Astrocyte (in vitro differentiated cells and primary cell): Measurements from ENCODE around the gene RFX7. TPM values are rescaled to one million over a fixed set of nuclear protein-coding genes. Genes with fewer than 3 reads are reported as not detected.
A peak's percentile ranks its signal among the peaks of the same experiment; 100 is the strongest.

Experiments
- DNase-seq: peaks from one replicate; pipeline ENCODE4 v3.0.0-alpha.2; 2010; ENCODE audit warnings: low read depth
- FAIRE-seq: peaks from 2 replicates; lab custom pipeline; 2011; peaks lifted over from hg19 to GRCh38; lab: Jason Lieb, UNC
- H2AFZ ChIP-seq: 2 replicates; pipeline ENCODE4 v1.6.0; 2012; ENCODE audit warnings: low read depth, low read length, inconsistent platforms
- H3K27ac ChIP-seq: 2 replicates; pipeline ENCODE4 v1.5.1; 2011; ENCODE audit warnings: low read depth, low read length, inconsistent platforms
- H3K27me3 ChIP-seq: 2 replicates; pipeline ENCODE4 v1.6.0; 2011; ENCODE audit warnings: low read length, inconsistent platforms; ENCODE audit not compliant: insufficient read depth
- H3K36me3 ChIP-seq: 2 replicates; pipeline ENCODE4 v1.5.1; 2011; ENCODE audit warnings: low read length, inconsistent platforms; ENCODE audit not compliant: insufficient read depth
- H3K4me1 ChIP-seq: 2 replicates; pipeline ENCODE4 v1.5.1; 2011; ENCODE audit warnings: low read length, inconsistent platforms; ENCODE audit not compliant: insufficient read depth
- H3K4me2 ChIP-seq: 2 replicates; pipeline ENCODE4 v1.6.0; 2012; ENCODE audit warnings: low read length, inconsistent platforms
- H3K4me3 ChIP-seq: 2 replicates; pipeline ENCODE4 v1.5.1; 2011; ENCODE audit warnings: low read depth, mild to moderate bottlenecking, low read length, inconsistent platforms; ENCODE audit not compliant: insufficient read depth
- H3K79me2 ChIP-seq: 2 replicates; pipeline ENCODE4 v1.6.0; 2012; ENCODE audit warnings: mild to moderate bottlenecking, low read length, inconsistent platforms; ENCODE audit not compliant: insufficient read depth
- H3K9ac ChIP-seq: 2 replicates; pipeline ENCODE4 v1.6.0; 2012; ENCODE audit warnings: mild to moderate bottlenecking, low read length, inconsistent platforms
- H3K9me3 ChIP-seq: 2 replicates; pipeline ENCODE4 v1.5.1; 2012; ENCODE audit warnings: low read depth, mild to moderate bottlenecking, low read length, inconsistent platforms; ENCODE audit not compliant: insufficient read depth
- H4K20me1 ChIP-seq: 2 replicates; pipeline ENCODE4 v1.6.0; 2012; ENCODE audit warnings: low read length, inconsistent platforms; ENCODE audit not compliant: insufficient read depth
- H3K27ac Mint-ChIP-seq: one replicate; pipeline ENCODE4 v1.8.0; 2021; ENCODE audit warnings: mild to moderate bottlenecking, mixed read lengths; ENCODE audit not compliant: unreplicated experiment
- H3K27me3 Mint-ChIP-seq: one replicate; pipeline ENCODE4 v1.8.0; 2021; ENCODE audit warnings: low read depth, mixed read lengths; ENCODE audit not compliant: unreplicated experiment
- H3K36me3 Mint-ChIP-seq: one replicate; pipeline ENCODE4 v1.8.0; 2021; ENCODE audit warnings: low read depth, mixed read lengths; ENCODE audit not compliant: unreplicated experiment
- H3K4me1 Mint-ChIP-seq: one replicate; pipeline ENCODE4 v1.8.0; 2021; ENCODE audit warnings: low read depth, mixed read lengths; ENCODE audit not compliant: unreplicated experiment
- H3K4me3 Mint-ChIP-seq: one replicate; pipeline ENCODE4 v1.8.0; 2021; ENCODE audit warnings: mild to moderate bottlenecking, moderate library complexity, mixed read lengths; ENCODE audit not compliant: unreplicated experiment
- H3K9me3 Mint-ChIP-seq: one replicate; pipeline ENCODE4 v1.8.0; 2021; ENCODE audit warnings: mild to moderate bottlenecking, mixed read lengths; ENCODE audit not compliant: unreplicated experiment
- EZH2 ChIP-seq: IDR thresholded peaks from 2 replicates; pipeline ENCODE4 v1.6.1; 2012; ENCODE audit warnings: mild to moderate bottlenecking, low read length, inconsistent platforms; ENCODE audit not compliant: insufficient read depth
- total RNA-seq: library from RNA; stranded (reverse); gene quantifications from 2 replicates; pipeline ENCODE4 v1.2.1, GENCODE V29; 2021
- TF ChIP-seq, protein P1 (sequence below): IDR thresholded peaks from 2 replicates; pipeline ENCODE4 v1.5.1; 2011; ENCODE audit warnings: low read depth, mild to moderate bottlenecking, inconsistent platforms, low read length, moderate library complexity; ENCODE audit not compliant: insufficient read depth

RFX7 gene
- total RNA-seq, 1 donor from 2014 or later = 46.3 TPM

DNA sequence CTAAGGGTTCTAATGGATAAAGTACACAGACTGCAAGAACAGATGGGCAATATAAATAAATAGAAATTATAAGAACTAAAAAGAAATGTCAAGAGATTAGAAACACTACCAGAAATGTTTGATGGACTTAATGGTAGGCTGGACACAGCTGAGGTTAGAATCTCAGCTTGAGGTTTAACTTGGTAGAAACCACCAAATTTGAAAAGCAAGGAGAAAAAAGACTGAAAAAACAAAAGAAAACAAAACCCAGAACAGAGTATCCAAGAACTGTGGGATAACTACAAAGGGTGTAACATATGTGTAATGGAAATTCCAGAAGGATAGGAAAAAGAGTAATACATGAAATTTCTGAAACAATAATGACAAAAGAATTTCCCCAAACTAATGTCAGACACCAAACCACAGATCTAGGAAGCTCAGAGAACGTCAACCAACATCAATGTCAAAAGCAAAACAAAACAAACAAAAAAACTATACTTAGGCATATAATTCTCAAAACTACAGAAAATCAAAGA is 35.0 kb downstream of the RFX7 start:
- H3K9me3 ChIP-seq = no peaks in the 10 kb centered on the region
- peak overlapping the region; percentile 42 for H3K4me2 ChIP-seq
- peaks cover 43% of the 10 kb centered on the region for H3K4me1 Mint-ChIP-seq
- TF ChIP-seq, protein P1, sequence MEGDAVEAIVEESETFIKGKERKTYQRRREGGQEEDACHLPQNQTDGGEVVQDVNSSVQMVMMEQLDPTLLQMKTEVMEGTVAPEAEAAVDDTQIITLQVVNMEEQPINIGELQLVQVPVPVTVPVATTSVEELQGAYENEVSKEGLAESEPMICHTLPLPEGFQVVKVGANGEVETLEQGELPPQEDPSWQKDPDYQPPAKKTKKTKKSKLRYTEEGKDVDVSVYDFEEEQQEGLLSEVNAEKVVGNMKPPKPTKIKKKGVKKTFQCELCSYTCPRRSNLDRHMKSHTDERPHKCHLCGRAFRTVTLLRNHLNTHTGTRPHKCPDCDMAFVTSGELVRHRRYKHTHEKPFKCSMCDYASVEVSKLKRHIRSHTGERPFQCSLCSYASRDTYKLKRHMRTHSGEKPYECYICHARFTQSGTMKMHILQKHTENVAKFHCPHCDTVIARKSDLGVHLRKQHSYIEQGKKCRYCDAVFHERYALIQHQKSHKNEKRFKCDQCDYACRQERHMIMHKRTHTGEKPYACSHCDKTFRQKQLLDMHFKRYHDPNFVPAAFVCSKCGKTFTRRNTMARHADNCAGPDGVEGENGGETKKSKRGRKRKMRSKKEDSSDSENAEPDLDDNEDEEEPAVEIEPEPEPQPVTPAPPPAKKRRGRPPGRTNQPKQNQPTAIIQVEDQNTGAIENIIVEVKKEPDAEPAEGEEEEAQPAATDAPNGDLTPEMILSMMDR = no peak
- TF ChIP-seq EZH2 = no peak
- H3K79me2 ChIP-seq = peaks cover 96% of the 10 kb centered on the region
- peaks cover 32% of the 10 kb centered on the region for H4K20me1 ChIP-seq
- DNase-seq (peak; percentile 43), FAIRE-seq (peak; percentile 5)
- no peaks in the 10 kb centered on the region for H3K27me3 Mint-ChIP-seq
- H3K27ac ChIP-seq = peak overlapping the region; percentile 47
- peaks cover 22% of the 10 kb centered on the region for H3K4me1 ChIP-seq
- no peak overlapping the region for H2AFZ ChIP-seq
- peak overlapping the region; percentile 35 for H3K27ac Mint-ChIP-seq
- no peaks in the 10 kb centered on the region for H3K27me3 ChIP-seq
- H3K36me3 ChIP-seq = no peaks in the 10 kb centered on the region
- no peak overlapping the region for H3K4me3 ChIP-seq
- H3K36me3 Mint-ChIP-seq = peaks cover 3% of the 10 kb centered on the region
- H3K9ac ChIP-seq = no peak overlapping the region
- peaks cover 2% of the 10 kb centered on the region for H3K9me3 Mint-ChIP-seq
- no peak overlapping the region for H3K4me3 Mint-ChIP-seq

GRCh38 chr15:56208185-56208584 is 35.5 kb downstream of the RFX7 start:
- H3K4me3 Mint-ChIP-seq = no peak overlapping the region
- H3K27ac Mint-ChIP-seq = no peak overlapping the region
- no peaks in the 10 kb centered on the region for H3K9me3 ChIP-seq
- no peak for DNase-seq
- H3K27me3 Mint-ChIP-seq = no peaks in the 10 kb centered on the region
- H3K27me3 ChIP-seq = no peaks in the 10 kb centered on the region
- no peak overlapping the region for H2AFZ ChIP-seq
- no peak for FAIRE-seq
- H3K36me3 ChIP-seq = no peaks in the 10 kb centered on the region
- H3K27ac ChIP-seq = peak overlapping the region; percentile 47
- H3K4me1 ChIP-seq = peaks cover 22% of the 10 kb centered on the region
- H3K36me3 Mint-ChIP-seq = peaks cover 3% of the 10 kb centered on the region
- no peak overlapping the region for H3K4me3 ChIP-seq
- no peak overlapping the region for H3K9ac ChIP-seq
- TF ChIP-seq, protein P1 = no peak
- no peak for TF ChIP-seq EZH2
- H3K79me2 ChIP-seq = peaks cover 96% of the 10 kb centered on the region
- peaks cover 2% of the 10 kb centered on the region for H3K9me3 Mint-ChIP-seq
- H3K4me2 ChIP-seq = peak overlapping the region; percentile 42
- peaks cover 47% of the 10 kb centered on the region for H3K4me1 Mint-ChIP-seq
- peaks cover 32% of the 10 kb centered on the region for H4K20me1 ChIP-seq

GRCh38 chr15:56207711-56208110 is 36.0 kb downstream of the RFX7 start:
- Mint-ChIP-seq H3K4me3 (no peak overlapping the region), H3K27me3 (no peaks in the 10 kb centered on the region), H3K36me3 (peaks cover 8% of the 10 kb centered on the region), H3K27ac (no peak overlapping the region), H3K9me3 (peaks cover 2% of the 10 kb centered on the region), H3K4me1 (peaks cover 52% of the 10 kb centered on the region)
- no peaks in the 10 kb centered on the region for H3K27me3 ChIP-seq
- H3K36me3 ChIP-seq = no peaks in the 10 kb centered on the region
- no peak overlapping the region for H2AFZ ChIP-seq
- no peak overlapping the region for H3K4me3 ChIP-seq
- H3K27ac ChIP-seq = no peak overlapping the region
- no peak overlapping the region for H3K9ac ChIP-seq
- peak overlapping the region; percentile 42 for H3K4me2 ChIP-seq
- peaks cover 22% of the 10 kb centered on the region for H3K4me1 ChIP-seq
- H4K20me1 ChIP-seq = peaks cover 36% of the 10 kb centered on the region
- FAIRE-seq (no peak), DNase-seq (peak; percentile 36)
- no peaks in the 10 kb centered on the region for H3K9me3 ChIP-seq
- TF ChIP-seq EZH2 = no peak
- TF ChIP-seq, protein P1 = no peak
- H3K79me2 ChIP-seq = peaks cover 96% of the 10 kb centered on the region
